ENCODE data around the gene CRYZ. TPM values are rescaled to one million over a fixed set of nuclear protein-coding genes. Genes with fewer than 3 reads are reported as not detected.

The CRYZ gene
- total RNA-seq, 1 experiment from 2014 or later: 46.3 TPM

- CTCF ChIA-PET: no interaction called here
- intact Hi-C loops (cut with micrococcal nuclease; ENCODE audit: unreplicated experiment): no loop called here
- no TSS peak for BruUV-seq (replicated peaks)
- TF ChIP-seq EZH2 (IDR thresholded peaks at IDR 0.05; ENCODE audit: borderline replicate concordance, low read depth, low read length, poor library complexity, severe bottlenecking): no peak
- TF ChIP-seq CTCF (conservative IDR thresholded peaks at IDR 0.05; ENCODE audit: low read depth, low read length): no peak
- POLR2A ChIA-PET (ENCODE audit: low non-redundant PET): no interaction called here
- no peak for DNase-seq (ENCODE audit: low spot score)
- Histone ChIP-seq H3K9me3 (ENCODE audit: low read depth, low read length, poor library complexity, severe bottlenecking) (no peaks in the 10 kb centered on the region), H3K27ac (ENCODE audit: low read depth, low read length, poor library complexity, severe bottlenecking) (no peak overlapping the region), H3K4me1 (ENCODE audit: insufficient read depth, low read length, poor library complexity, severe bottlenecking) (no peaks in the 10 kb centered on the region), H3K27me3 (replicated peaks; ENCODE audit: insufficient read depth, low read depth, low read length, poor library complexity) (peaks cover 56% of the 10 kb centered on the region), H3K4me3 (ENCODE audit: low read depth, low read length, poor library complexity, severe bottlenecking) (no peak overlapping the region), H3K36me3 (ENCODE audit: insufficient read depth, low read length, poor library complexity, severe bottlenecking) (no peaks in the 10 kb centered on the region)
Measured at GRCh38 chr1:74777525-74777924, 44.7 kb upstream of the CRYZ start.

GRCh38 chr1:74775735-74776134 is 42.9 kb upstream of the CRYZ start:
- CTCF ChIA-PET: no interaction called here
- intact Hi-C loops (cut with micrococcal nuclease; ENCODE audit: unreplicated experiment): no loop called here
- Histone ChIP-seq H3K27me3 (replicated peaks; ENCODE audit: insufficient read depth, low read depth, low read length, poor library complexity) (peaks cover 57% of the 10 kb centered on the region), H3K36me3 (ENCODE audit: insufficient read depth, low read length, poor library complexity, severe bottlenecking) (no peaks in the 10 kb centered on the region), H3K4me3 (ENCODE audit: low read depth, low read length, poor library complexity, severe bottlenecking) (no peak overlapping the region), H3K4me1 (ENCODE audit: insufficient read depth, low read length, poor library complexity, severe bottlenecking) (no peaks in the 10 kb centered on the region), H3K9me3 (ENCODE audit: low read depth, low read length, poor library complexity, severe bottlenecking) (no peaks in the 10 kb centered on the region), H3K27ac (ENCODE audit: low read depth, low read length, poor library complexity, severe bottlenecking) (no peak overlapping the region)
- no TSS peak for BruUV-seq (replicated peaks)
- POLR2A ChIA-PET (ENCODE audit: low non-redundant PET): no interaction called here
- TF ChIP-seq EZH2 (IDR thresholded peaks at IDR 0.05; ENCODE audit: borderline replicate concordance, low read depth, low read length, poor library complexity, severe bottlenecking) (no peak), CTCF (conservative IDR thresholded peaks at IDR 0.05; ENCODE audit: low read depth, low read length) (0 out of 2 replicates have a peak, but pooled peaks have one; percentile 19)
- no peak for DNase-seq (ENCODE audit: low spot score)

DNA sequence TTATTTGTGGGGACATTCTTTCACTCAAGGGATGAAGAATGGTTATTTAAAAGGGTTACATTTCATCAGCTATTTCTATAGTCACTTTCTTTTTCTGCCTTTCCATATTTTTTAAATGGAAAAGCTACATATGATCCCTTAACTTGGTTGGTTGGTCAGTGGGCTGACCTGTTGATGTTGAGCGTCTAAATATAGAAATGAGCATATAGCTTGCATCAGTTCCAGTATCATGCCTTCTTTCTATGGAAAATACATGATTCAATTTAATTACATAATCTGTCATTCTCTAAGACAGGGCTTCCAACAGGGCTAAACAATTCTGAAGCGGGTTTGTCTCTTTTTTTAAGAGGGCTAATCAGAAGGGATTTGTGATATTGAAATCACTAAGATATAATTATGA is 40.7 kb upstream of the CRYZ start:
- Histone ChIP-seq H3K4me1 (ENCODE audit: insufficient read depth, low read length, poor library complexity, severe bottlenecking) (no peaks in the 10 kb centered on the region), H3K27ac (ENCODE audit: low read depth, low read length, poor library complexity, severe bottlenecking) (no peak overlapping the region), H3K36me3 (ENCODE audit: insufficient read depth, low read length, poor library complexity, severe bottlenecking) (no peaks in the 10 kb centered on the region), H3K27me3 (replicated peaks; ENCODE audit: insufficient read depth, low read depth, low read length, poor library complexity) (peaks cover 52% of the 10 kb centered on the region), H3K9me3 (ENCODE audit: low read depth, low read length, poor library complexity, severe bottlenecking) (no peaks in the 10 kb centered on the region), H3K4me3 (ENCODE audit: low read depth, low read length, poor library complexity, severe bottlenecking) (no peak overlapping the region)
- ChIA-PET POLR2A (ENCODE audit: low non-redundant PET) (no interaction called here), CTCF (no interaction called here)
- no TSS peak for BruUV-seq (replicated peaks)
- intact Hi-C loops (cut with micrococcal nuclease; ENCODE audit: unreplicated experiment): loop anchor here (5.0 kb wide), 1 partner anchor 359 kb away; the partner anchor contains the start of gene LHX8
- no peak for DNase-seq (ENCODE audit: low spot score)
- TF ChIP-seq EZH2 (IDR thresholded peaks at IDR 0.05; ENCODE audit: borderline replicate concordance, low read depth, low read length, poor library complexity, severe bottlenecking) (no peak), CTCF (conservative IDR thresholded peaks at IDR 0.05; ENCODE audit: low read depth, low read length) (no peak)
